K562 (cell line): Measurements from ENCODE around the gene PTPN14. TPM values are rescaled to one million over a fixed set of nuclear protein-coding genes. Genes with fewer than 3 reads are reported as not detected.

Source experiments
- ARID1B ChIP-seq: fragments of 450-650 bp; IDR thresholded peaks from 2 replicates; pipeline ENCODE4 v1.6.1; 2016; ENCODE audit warnings: antibody characterized with exemption, mild to moderate bottlenecking, inconsistent platforms
- CGGBP1 ChIP-seq: fragments of 250-450 bp; sonication (Bioruptor Pico); IDR thresholded peaks from 2 replicates; pipeline ENCODE4 v1.9.0; 2021; ENCODE audit warnings: mild to moderate bottlenecking
- ETV5 ChIP-seq: sonication (generic); formaldehyde crosslinking; IDR thresholded peaks from 2 replicates; pipeline ENCODE4 v1.4.0; 2020; ENCODE audit warnings: low read depth, mild to moderate bottlenecking, missing genetic modification reagents
- HDAC2 ChIP-seq: fragments of 450-650 bp; IDR thresholded peaks from 2 replicates; pipeline ENCODE4 v1.6.1; 2016; ENCODE audit warnings: mild to moderate bottlenecking
- JUN ChIP-seq, 2 experiments: sonication (generic) in 1 of 2; formaldehyde crosslinking in 1 of 2; IDR thresholded peaks; 2 replicates each; pipeline versions ENCODE4 v1.6.1 to v1.8.0; 2012 to 2022; ENCODE audit warnings: borderline replicate concordance in 2 of 2, mild to moderate bottlenecking in 2 of 2, improper control_type of control experiment in 1 of 2, low read depth in 1 of 2, low read length in 1 of 2, missing genetic modification reagents in 1 of 2
- LCOR ChIP-seq: sonication (generic); formaldehyde crosslinking; IDR thresholded peaks from 2 replicates; pipeline ENCODE4 v1.8.0; 2022; ENCODE audit warnings: mild to moderate bottlenecking, missing genetic modification reagents
- MEF2D ChIP-seq: conservative IDR thresholded peaks from 2 replicates; pipeline ENCODE4 v1.6.1; 2016; ENCODE audit warnings: low read depth, missing genetic modification characterization, missing compliant biosample characterization
- TEAD1 ChIP-seq, 2 experiments: fragments of 450-650 bp in 1 of 2; sonication (generic) in 1 of 2; formaldehyde crosslinking; IDR thresholded peaks; 2 replicates each; pipeline versions ENCODE4 v1.4.0 to v1.8.0; 2020 to 2022; ENCODE audit warnings: mild to moderate bottlenecking in 2 of 2, missing genetic modification reagents in 1 of 2
- ZNF324 ChIP-seq: fragments of 250-450 bp; sonication (Bioruptor Pico); IDR thresholded peaks from 2 replicates; pipeline ENCODE4 v1.4.0; 2020; ENCODE audit warnings: mild to moderate bottlenecking
- ZNF644 ChIP-seq: fragments of 200-800 bp; sonication (Bioruptor generic); IDR thresholded peaks from 2 replicates; pipeline ENCODE4 v1.6.1; 2016; ENCODE audit warnings: low read depth, missing genetic modification characterization, missing compliant biosample characterization
- polyA plus RNA-seq, 8 experiments: library from polyadenylated mRNA; depleted of rRNA in 4 of 8; stranded (reverse) in 5 of 8; unstranded in 3 of 8; fragments of >200 nt; fragmentation: Nextera tagmentation in 2 of 8; fragmentation: Illumina TruSeq in 1 of 8; extraction: Ambion mirVana in 2 of 8; extraction: Trizol in 1 of 8; gene quantifications; 2 replicates each; pipeline versions ENCODE4 v1.2.1 to v1.2.3, GENCODE V29; 2011 to 2014; ENCODE audit warnings: inconsistent platforms in 1 of 8, missing spikeins in 1 of 8
- total RNA-seq, 7 experiments: library from RNA; depleted of rRNA in 6 of 7; stranded (reverse); fragments of >200 nt in 6 of 7; fragmentation: Illumina TruSeq in 2 of 7; extraction: Trizol in 2 of 7; gene quantifications; 2 replicates each; pipeline versions ENCODE4 v1.2.1 to v1.2.3, GENCODE V29; 2011 to 2021; ENCODE audit warnings: low replicate concordance in 1 of 7

Gene PTPN14
- total and polyA plus RNA-seq, 9 of the 15 experiments (the other 6 are each of a cell fraction or from before 2014, with no cell fraction given) = 0.01 to 0.29 (median 0.04) TPM; not detected in 6

GRCh38 chr1:214362188-214362882 is 189.1 kb downstream of the PTPN14 start (continued):
- TF ChIP-seq TEAD1 (CRISPR knock-in tag; IDR thresholded peaks at IDR 0.05) (no peak), JUN (IDR thresholded peaks at IDR 0.05; ENCODE audit: borderline replicate concordance, low read depth, low read length) (0 out of 2 replicates have a peak, but pooled peaks have one; percentile 26), JUN (CRISPR knock-in tag; IDR thresholded peaks at IDR 0.05; ENCODE audit: borderline replicate concordance) (no peak), MEF2D (peak; percentile 57), ZNF644 (tag) (0 out of 2 replicates have a peak, but pooled peaks have one; percentile 38), ARID1B (peak; percentile 52), ZNF324 (CRISPR knock-in tag) (no peak), HDAC2 (no peak), LCOR (CRISPR knock-in tag) (0 out of 2 replicates have a peak, but pooled peaks have one; percentile 62), ETV5 (CRISPR knock-in tag) (peak; percentile 48; the same call in 1 of the 2 replicates), CGGBP1 (CRISPR knock-in tag) (no peak)
- TF ChIP-seq, all 486 proteins: peak for 19
